GM23338 (cell line): ENCODE measurements around the gene FRMPD1. TPM values are rescaled to one million over a fixed set of nuclear protein-coding genes. Genes with fewer than 3 reads are reported as not detected.

Experiments used
- ATAC-seq: fragments of 200-7000 bp; cut with Tn5 transposase; 3 replicates; pipeline ENCODE4 v1.9.1; 2020
- DNase-seq: peaks from one replicate; pipeline ENCODE4 v3.0.0-alpha.2; 2015; ENCODE audit warnings: low spot score
- H2AFZ ChIP-seq: fragments of 200-600 bp; sonication (generic); 2 replicates; pipeline ENCODE4 v1.8.0; 2016; ENCODE audit warnings: antibody characterized with exemption, mild to moderate bottlenecking, moderate library complexity
- H3F3A ChIP-seq: fragments of 200-600 bp; sonication (generic); replicated peaks from 2 replicates; pipeline ENCODE4 v1.8.0; 2017; ENCODE audit warnings: antibody characterized with exemption, mixed run types, low read depth
- H3K27ac ChIP-seq: fragments of 200-600 bp; sonication (generic); 2 replicates; pipeline ENCODE4 v1.6.1; 2016; ENCODE audit warnings: low read depth
- H3K27me3 ChIP-seq: fragments of 200-600 bp; sonication (generic); 2 replicates; pipeline ENCODE4 v1.8.0; 2016; ENCODE audit warnings: mild to moderate bottlenecking, mixed run types, moderate library complexity; ENCODE audit not compliant: insufficient read depth
- H3K36me3 ChIP-seq: fragments of 200-600 bp; sonication (generic); 2 replicates; pipeline ENCODE4 v1.8.0; 2016; ENCODE audit warnings: mild to moderate bottlenecking; ENCODE audit not compliant: insufficient read depth
- H3K4me1 ChIP-seq: fragments of 200-600 bp; sonication (generic); 2 replicates; pipeline ENCODE4 v1.8.0; 2016; ENCODE audit warnings: mild to moderate bottlenecking, moderate library complexity; ENCODE audit not compliant: insufficient read depth
- H3K4me2 ChIP-seq: fragments of 200-600 bp; sonication (generic); 2 replicates; pipeline ENCODE4 v1.7.1; 2017; ENCODE audit warnings: mixed run types
- H3K4me3 ChIP-seq: fragments of 200-600 bp; sonication (generic); 2 replicates; pipeline ENCODE4 v1.6.1; 2016; ENCODE audit warnings: mixed run types
- H3K79me2 ChIP-seq: fragments of 200-600 bp; sonication (generic); replicated peaks from 2 replicates; pipeline ENCODE4 v1.8.0; 2017; ENCODE audit warnings: mild to moderate bottlenecking; ENCODE audit not compliant: insufficient read depth
- H3K9me2 ChIP-seq: fragments of 200-600 bp; sonication (generic); 2 replicates; pipeline ENCODE4 v1.8.0; 2017; ENCODE audit not compliant: insufficient read depth
- H4K20me1 ChIP-seq: fragments of 200-600 bp; sonication (generic); replicated peaks from 2 replicates; pipeline ENCODE4 v1.8.0; 2017; ENCODE audit warnings: mild to moderate bottlenecking; ENCODE audit not compliant: insufficient read depth
- H3K27ac Mint-ChIP-seq: 2 replicates; pipeline ENCODE4 v1.8.0; 2020; ENCODE audit warnings: inconsistent platforms, mild to moderate bottlenecking, moderate library complexity, mixed read lengths
- H3K27me3 Mint-ChIP-seq: 3 replicates; pipeline ENCODE4 v1.8.0; 2022; ENCODE audit warnings: low read depth, mild to moderate bottlenecking, moderate library complexity, mixed read lengths, inconsistent platforms; ENCODE audit not compliant: insufficient read depth, poor library complexity
- H3K36me3 Mint-ChIP-seq: 3 replicates; pipeline ENCODE4 v1.8.0; 2021; ENCODE audit warnings: low read depth, mild to moderate bottlenecking, inconsistent platforms, moderate library complexity, mixed read lengths
- H3K4me1 Mint-ChIP-seq: 3 replicates; pipeline ENCODE4 v1.8.0; 2020; ENCODE audit warnings: mild to moderate bottlenecking, inconsistent platforms, mixed read lengths
- H3K4me3 Mint-ChIP-seq: 3 replicates; pipeline ENCODE4 v1.8.0; 2021; ENCODE audit warnings: moderate library complexity, mild to moderate bottlenecking, inconsistent platforms, mixed read lengths
- H3K9me3 Mint-ChIP-seq: 3 replicates; pipeline ENCODE4 v1.8.0; 2020; ENCODE audit warnings: moderate library complexity, mild to moderate bottlenecking, inconsistent platforms, mixed read lengths
- CREB1 ChIP-seq: fragments of 250-450 bp; sonication (Bioruptor Pico); IDR thresholded peaks from 2 replicates; pipeline ENCODE4 v1.5.0; 2020; ENCODE audit warnings: low read depth, mild to moderate bottlenecking, moderate library complexity
- CTCF ChIP-seq, 2 experiments: fragments of 200-600 bp in 1 of 2; sonication (generic) in 1 of 2; conservative IDR thresholded peaks; 2 replicates each; pipeline versions ENCODE4 v1.5.1 to v1.6.1; 2016 to 2017; ENCODE audit warnings: antibody characterized with exemption in 2 of 2, low read depth in 2 of 2, mild to moderate bottlenecking in 2 of 2, moderate library complexity in 1 of 2
- ETS1 ChIP-seq: IDR thresholded peaks from 2 replicates; pipeline ENCODE4 v1.6.1; 2016; ENCODE audit warnings: antibody characterized with exemption
- EZH2 ChIP-seq: fragments of 200-600 bp; sonication (generic); IDR thresholded peaks from one replicate; pipeline ENCODE4 v1.8.0; 2017; ENCODE audit warnings: antibody characterized with exemption, mild to moderate bottlenecking, low read depth; ENCODE audit not compliant: unreplicated experiment
- EZH2phosphoT487 ChIP-seq: fragments of 200-600 bp; sonication (generic); IDR thresholded peaks from one replicate; pipeline ENCODE4 v1.8.1; 2018; ENCODE audit warnings: antibody characterized with exemption; ENCODE audit not compliant: unreplicated experiment
- JUNB ChIP-seq: IDR thresholded peaks from one replicate; pipeline ENCODE4 v1.6.1; 2016; ENCODE audit warnings: antibody characterized with exemption; ENCODE audit not compliant: unreplicated experiment
- NANOG ChIP-seq: IDR thresholded peaks from 2 replicates; pipeline ENCODE4 v1.6.1; 2016; ENCODE audit warnings: antibody characterized with exemption, borderline replicate concordance
- POLR2AphosphoS5 ChIP-seq: IDR thresholded peaks from 2 replicates; pipeline ENCODE4 v1.6.1; 2016; ENCODE audit warnings: antibody characterized with exemption, low read depth
- REST ChIP-seq: IDR thresholded peaks from one replicate; pipeline ENCODE4 v1.6.1; 2018; ENCODE audit warnings: antibody characterized with exemption; ENCODE audit not compliant: unreplicated experiment
- STAT1 ChIP-seq: IDR thresholded peaks from one replicate; pipeline ENCODE4 v1.6.1; 2016; ENCODE audit warnings: antibody characterized with exemption; ENCODE audit not compliant: unreplicated experiment
- ZNF114 ChIP-seq: fragments of 250-450 bp; sonication (Bioruptor Pico); IDR thresholded peaks from 2 replicates; pipeline ENCODE4 v1.5.0; 2020; ENCODE audit warnings: mild to moderate bottlenecking, moderate library complexity
- ZNF331 ChIP-seq: fragments of 250-450 bp; sonication (Bioruptor Pico); IDR thresholded peaks from 2 replicates; pipeline ENCODE4 v1.5.0; 2020; ENCODE audit warnings: low read depth, mild to moderate bottlenecking, moderate library complexity
- ZNF462 ChIP-seq: fragments of 250-450 bp; sonication (Bioruptor Pico); IDR thresholded peaks from 2 replicates; pipeline ENCODE4 v1.5.0; 2020; ENCODE audit warnings: mild to moderate bottlenecking, moderate library complexity
- polyA plus RNA-seq: library from polyadenylated mRNA; unstranded; fragments of >200 nt; fragmentation: Nextera tagmentation; extraction: Ambion mirVana; gene quantifications from 2 replicates; pipeline ENCODE4 v1.2.1, GENCODE V29; 2016
- total RNA-seq: library from RNA; depleted of rRNA; stranded (reverse); fragments of >200 nt; shearing (Covaris generic); gene quantifications from 2 replicates; pipeline ENCODE4 v1.2.3, GENCODE V29; 2014

The FRMPD1 gene
- total and polyA plus RNA-seq, 2 experiments from 2014 or later = 0.23 to 0.63 TPM

- H3K4me2 ChIP-seq = no peak overlapping the region
- no peaks in the 10 kb centered on the region for H3K27me3 ChIP-seq
- no peak for ATAC-seq
- no peaks in the 10 kb centered on the region for H3F3A ChIP-seq
- no peak overlapping the region for H3K4me3 ChIP-seq
- H3K4me1 ChIP-seq = no peaks in the 10 kb centered on the region
- H4K20me1 ChIP-seq = no peaks in the 10 kb centered on the region
- H3K9me2 ChIP-seq = no peaks in the 10 kb centered on the region
- H3K27ac ChIP-seq = no peak overlapping the region
- Mint-ChIP-seq H3K27ac (no peak overlapping the region), H3K4me3 (no peak overlapping the region), H3K9me3 (no peaks in the 10 kb centered on the region), H3K27me3 (peaks cover 1% of the 10 kb centered on the region), H3K36me3 (no peaks in the 10 kb centered on the region), H3K4me1 (peaks cover 5% of the 10 kb centered on the region; the same call in 1 of the 3 replicates)
- no peak overlapping the region for H2AFZ ChIP-seq
- H3K36me3 ChIP-seq = no peaks in the 10 kb centered on the region
- H3K79me2 ChIP-seq = no peaks in the 10 kb centered on the region
- no peak for DNase-seq
- TF ChIP-seq ETS1 = no peak
- TF ChIP-seq CREB1 (CRISPR knock-in tag) = no peak
- TF ChIP-seq ZNF114 (CRISPR knock-in tag) = no peak
- TF ChIP-seq CTCF (conservative IDR thresholded peaks at IDR 0.05; ENCODE audit: low read depth in 2 of 2) = no peak
- TF ChIP-seq NANOG = no peak
- TF ChIP-seq JUNB = no peak
- no peak for TF ChIP-seq EZH2phosphoT487
- no peak for TF ChIP-seq ZNF331 (CRISPR knock-in tag)
- no peak for TF ChIP-seq EZH2
- no peak for TF ChIP-seq ZNF462 (CRISPR knock-in tag)
- no peak for TF ChIP-seq POLR2AphosphoS5
- TF ChIP-seq REST = no peak
- no peak for TF ChIP-seq STAT1
These were observed 10.9 kb upstream of the FRMPD1 start for GRCh38 chr9:37639841-37640240.
